HepG2 (cell line): ENCODE data around the gene MNT. TPM values are rescaled to one million over a fixed set of nuclear protein-coding genes. Genes with fewer than 3 reads are reported as not detected.
A peak's percentile ranks its signal among the peaks of the same experiment; 100 is the strongest.

ENCODE experiments used
- ATAC-seq: fragments of 200-7000 bp; cut with Tn5 transposase; 3 replicates; pipeline ENCODE4 v1.9.1; 2020; ENCODE audit warnings: mild to moderate bottlenecking, moderate library complexity
- BruUV-seq: library from RNA; stranded (reverse); fragments of 400-500 nt; replicated peaks from 2 replicates; lab custom pipeline; 2021; lab: Mats Ljungman, UMichigan
- CTCF ChIA-PET: fragments of 300-600 bp; formaldehyde crosslinking; extraction: SDS; loops from one replicate; lab custom pipeline; 2021; ENCODE audit warnings: low total read pairs, inconsistent platforms, low intra/inter-chr PET ratio; lab: Yijun Ruan, JAX
- POLR2A ChIA-PET: fragments of 350-600 bp; sonication (Branson Sonifier 250); formaldehyde crosslinking; loops from one replicate; lab custom pipeline; 2020; ENCODE audit warnings: antibody characterized with exemption, inconsistent platforms; lab: Yijun Ruan, JAX
- DNase-seq: peaks from one replicate; pipeline ENCODE4 v3.0.0-alpha.2; 2015; ENCODE audit warnings: low spot score
- FAIRE-seq: peaks from 3 replicates; lab custom pipeline; 2011; peaks lifted over from hg19 to GRCh38; lab: Jason Lieb, UNC
- H2AFZ ChIP-seq: one replicate; pipeline ENCODE4 v1.6.1; 2011; ENCODE audit warnings: low read length, inconsistent platforms
- H3K27ac ChIP-seq: fragments of 300-600 bp; 3 replicates; pipeline ENCODE4 v1.8.0; 2011; ENCODE audit warnings: mixed run types, mild to moderate bottlenecking, mixed read lengths, low read length, inconsistent platforms; ENCODE audit not compliant: insufficient read depth; ENCODE audit errors: extremely low read length
- H3K27me3 ChIP-seq, 2 experiments: fragments of 200-600 bp in 1 of 2; 2 replicates in 1 of 2; 3 replicates in 1 of 2; pipeline versions ENCODE4 v1.6.0 to v1.8.0; 2011; ENCODE audit warnings: low read length in 2 of 2, mild to moderate bottlenecking in 2 of 2, moderate library complexity in 2 of 2, inconsistent platforms in 1 of 2; ENCODE audit not compliant: insufficient read depth in 2 of 2, control insufficient read depth in 1 of 2
- H3K36me3 ChIP-seq, 2 experiments: fragments of 200-600 bp in 1 of 2; replicated peaks in 1 of 2; 2 replicates in 1 of 2; 3 replicates in 1 of 2; pipeline versions ENCODE4 v1.5.1 to v1.8.0; 2011; ENCODE audit warnings: low read length in 2 of 2, inconsistent platforms in 1 of 2; ENCODE audit not compliant: insufficient read depth in 2 of 2, control insufficient read depth in 1 of 2
- H3K4me1 ChIP-seq: 2 replicates; pipeline ENCODE4 v1.5.1; 2012; ENCODE audit warnings: low read length, inconsistent platforms; ENCODE audit not compliant: insufficient read depth
- H3K4me2 ChIP-seq: 2 replicates; pipeline ENCODE4 v1.6.0; 2011; ENCODE audit warnings: low read depth, low read length, inconsistent platforms
- H3K4me3 ChIP-seq, 3 experiments: fragments of 200-600 bp in 1 of 3; sonication (generic), shearing (Covaris generic) in 1 of 3; replicated peaks in 1 of 3; 2 replicates each; pipeline ENCODE4 v1.5.1; 2011 to 2016; ENCODE audit warnings: low read length in 3 of 3, inconsistent platforms in 2 of 3, low read depth in 2 of 3, mild to moderate bottlenecking in 2 of 3, control low read depth in 1 of 3, mixed read lengths in 1 of 3; ENCODE audit not compliant: insufficient read depth in 1 of 3
- H3K79me2 ChIP-seq: one replicate; pipeline ENCODE4 v1.6.1; 2011; ENCODE audit warnings: low read length, inconsistent platforms; ENCODE audit not compliant: insufficient read depth
- H3K9ac ChIP-seq: 2 replicates; pipeline ENCODE4 v1.6.0; 2011; ENCODE audit warnings: mild to moderate bottlenecking, low read depth, low read length, inconsistent platforms; ENCODE audit not compliant: insufficient read depth
- H3K9me3 ChIP-seq: 2 replicates; pipeline ENCODE4 v1.5.1; 2012; ENCODE audit warnings: mild to moderate bottlenecking, low read length
- H4K20me1 ChIP-seq: 2 replicates; pipeline ENCODE4 v1.6.0; 2011; ENCODE audit warnings: inconsistent platforms, mild to moderate bottlenecking, low read length, moderate library complexity; ENCODE audit not compliant: insufficient read depth
- ATF7 ChIP-seq, 2 experiments: fragments of 450-650 bp in 1 of 2; sonication (generic) in 1 of 2; formaldehyde crosslinking in 1 of 2; IDR thresholded peaks; 2 replicates each; pipeline versions ENCODE4 v1.4.0 to v1.6.1; 2016 to 2020; ENCODE audit warnings: antibody characterized with exemption in 1 of 2, mild to moderate bottlenecking in 1 of 2, missing genetic modification reagents in 1 of 2
- GMEB1 ChIP-seq: sonication (generic); formaldehyde crosslinking; IDR thresholded peaks from 2 replicates; pipeline ENCODE4 v1.5.1; 2020; ENCODE audit warnings: missing genetic modification reagents, mild to moderate bottlenecking, borderline replicate concordance
- SOX13 ChIP-seq, 3 experiments: fragments of 450-650 bp in 1 of 3; sonication (generic) in 1 of 3; formaldehyde crosslinking in 1 of 3; IDR thresholded peaks in 2 of 3; conservative IDR thresholded peaks in 1 of 3; 2 replicates each; pipeline versions ENCODE4 v1.5.0 to v1.6.1; 2016 to 2020; ENCODE audit warnings: antibody characterized with exemption in 1 of 3, mild to moderate bottlenecking in 1 of 3, missing compliant biosample characterization in 1 of 3, missing genetic modification reagents in 1 of 3, moderate library complexity in 1 of 3
- ZNF224 ChIP-seq: sonication (generic); formaldehyde crosslinking; IDR thresholded peaks from 2 replicates; pipeline ENCODE4 v1.5.0; 2020; ENCODE audit warnings: mild to moderate bottlenecking, missing genetic modification reagents
- ZNF768 ChIP-seq: sonication (generic); formaldehyde crosslinking; IDR thresholded peaks from 2 replicates; pipeline ENCODE4 v1.4.0; 2020; ENCODE audit warnings: missing genetic modification reagents
- WGBS: methylation state at CpG from one replicate; pipeline ENCODE4 v1.1.6; 2017; ENCODE audit warnings: low lambda C conversion rate; 5-methylcytosine and 5-hydroxymethylcytosine counted together
- in situ Hi-C: cut with HindIII; loops from 2 replicates; pipeline ENCODE4 v1.10.0; 2017; ENCODE audit warnings: low pct_unique_long_range_greater_than_20kb; ENCODE audit not compliant: extremely low pct_ligation_motif_present
- intact Hi-C: fragments of 100-400 bp; cut with micrococcal nuclease; formaldehyde crosslinking; loops from one replicate; pipeline ENCODE4 v1.10.0; 2022; ENCODE audit not compliant: unreplicated experiment
- polyA plus RNA-seq, 8 experiments: library from polyadenylated mRNA; depleted of rRNA in 3 of 8; stranded (reverse) in 7 of 8; unstranded in 1 of 8; fragments of >200 nt; fragmentation: Illumina TruSeq in 4 of 8; extraction: Trizol in 4 of 8; gene quantifications; 2 replicates each; pipeline versions ENCODE4 v1.2.1 to v1.2.3, GENCODE V29; 2011 to 2016; ENCODE audit warnings: low read depth in 4 of 8, missing spikeins in 1 of 8, mixed read lengths in 1 of 8; ENCODE audit not compliant: insufficient read depth in 1 of 8
- total RNA-seq, 5 experiments: library from RNA; depleted of rRNA; stranded (reverse); fragments of >200 nt; fragmentation: Illumina TruSeq; extraction: Trizol; gene quantifications; 2 replicates each; pipeline ENCODE4 v1.2.3, GENCODE V29; 2016; ENCODE audit warnings: low read depth in 1 of 5

Gene MNT
- total and polyA plus RNA-seq, 2 of the 13 experiments (the other 11 are each of a cell fraction or from before 2014, with no cell fraction given), result 2.1 to 3.5 TPM

DNA sequence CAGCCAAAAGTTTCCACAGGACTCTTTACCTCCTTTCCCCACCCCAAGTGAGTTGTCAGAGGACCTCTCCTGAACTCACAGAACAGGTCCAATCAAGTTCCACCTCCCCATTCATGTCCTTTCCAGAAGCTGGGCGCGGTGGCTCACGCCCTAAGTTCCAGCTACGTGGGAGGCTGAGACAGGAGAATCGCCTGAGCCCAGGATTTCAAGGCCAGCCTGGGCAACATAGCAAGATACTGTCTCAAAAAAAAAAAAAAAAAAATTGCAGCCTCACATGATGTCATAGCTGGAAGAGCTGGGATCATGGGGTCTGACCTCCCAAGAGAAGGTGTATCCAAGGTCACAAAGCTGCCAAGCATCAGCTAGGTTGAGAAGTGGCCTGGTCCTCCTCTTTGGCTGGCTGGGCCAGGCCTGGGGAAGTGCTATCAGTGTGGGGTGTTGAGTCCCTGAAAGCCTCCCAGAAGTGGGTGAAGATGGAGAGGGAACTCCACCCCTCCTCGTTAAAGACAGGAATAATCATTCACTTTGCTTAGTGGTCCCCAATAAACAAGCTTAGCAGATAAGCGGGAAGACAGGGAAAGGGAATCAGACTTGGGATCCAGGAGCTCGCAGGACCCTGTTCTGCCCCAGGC lies 5.5 kb upstream of the MNT start:
- no TSS peak for BruUV-seq
- H3K4me2 ChIP-seq, result no peak overlapping the region
- WGBS, result 96% methylated on average over 8 of the region's 8 CpGs
- H3K27ac ChIP-seq, result no peak overlapping the region
- FAIRE-seq, result no peak
- no peaks in the 10 kb centered on the region for H3K9me3 ChIP-seq
- no peak for DNase-seq
- H3K4me3 ChIP-seq, result no peak overlapping the region
- no peak overlapping the region for H3K9ac ChIP-seq
- ChIA-PET CTCF (no interaction called here), POLR2A (interaction anchor here (0.7 kb wide), 1 partner anchor 1066 kb away, joined by 4 read pairs; no protein-coding TSS in a partner anchor)
- no peak for ATAC-seq
- peaks cover 28% of the 10 kb centered on the region for H3K4me1 ChIP-seq
- TF ChIP-seq ATF7 (IDR thresholded peaks at IDR 0.05) (0 out of 2 replicates have a peak, but pooled peaks have one; percentile 7), ATF7 (CRISPR knock-in tag; IDR thresholded peaks at IDR 0.05) (no peak), ZNF224 (CRISPR knock-in tag) (no peak), SOX13 (IDR thresholded peaks at IDR 0.05) (no peak), SOX13 (CRISPR knock-in tag; conservative IDR thresholded peaks at IDR 0.05 in 1 of 2, IDR thresholded peaks at IDR 0.05 in 1 of 2) (no peak)
- H3K79me2 ChIP-seq, result no peaks in the 10 kb centered on the region
- no peaks in the 10 kb centered on the region; a peak in 1 of 5 replicates for H3K27me3 ChIP-seq
- in situ Hi-C loops (no loop called here), intact Hi-C loops (no loop called here)
- H4K20me1 ChIP-seq, result no peaks in the 10 kb centered on the region; the same call in 1 of the 2 replicates
- no peaks in the 10 kb centered on the region for H3K36me3 ChIP-seq
- no peak overlapping the region for H2AFZ ChIP-seq

- FAIRE-seq (no peak), DNase-seq (no peak), ATAC-seq (no peak)
- in situ Hi-C loops, result no loop called here
- Histone ChIP-seq H3K9ac (no peak overlapping the region), H3K27ac (no peak overlapping the region), H4K20me1 (no peaks in the 10 kb centered on the region; the same call in 1 of the 2 replicates), H3K4me1 (peaks cover 28% of the 10 kb centered on the region), H3K4me2 (no peak overlapping the region), H3K36me3 (no peaks in the 10 kb centered on the region), H2AFZ (no peak overlapping the region), H3K27me3 (no peaks in the 10 kb centered on the region; a peak in 1 of 5 replicates), H3K4me3 (no peak overlapping the region), H3K9me3 (no peaks in the 10 kb centered on the region), H3K79me2 (no peaks in the 10 kb centered on the region)
- 85% methylated on average over 14 of the region's 14 CpGs for WGBS
- ChIA-PET POLR2A (interaction anchor here (1.2 kb wide), 1 partner anchor 23 kb away, joined by 3 read pairs; no protein-coding TSS in a partner anchor), CTCF (no interaction called here)
- no peak for TF ChIP-seq GMEB1
- peak; percentile 92 for TF ChIP-seq ZNF768 (CRISPR knock-in tag)
- intact Hi-C loops, result no loop called here
- BruUV-seq, result no TSS peak
These were observed 4.5 kb upstream of the MNT start for GRCh38 chr17:2405247-2405926.
